ENCODE results near the gene LRP1B.

- no peak for TF ChIP-seq EZH2phosphoT487 (IDR thresholded peaks at IDR 0.05; ENCODE audit: insufficient read depth, low read depth)
- no peak for TF ChIP-seq EZH2 (IDR thresholded peaks at IDR 0.05; ENCODE audit: insufficient read depth, poor library complexity, severe bottlenecking)
Observed at GRCh38 chr2:140918426-140918825, 1212.4 kb downstream of the LRP1B start.
